OCI-LY1 (cell line): ENCODE measurements around the gene AP4E1.

Experiments
- H2AFZ ChIP-seq: fragments of 200-600 bp; sonication (generic), shearing (Covaris generic); 2 replicates; pipeline ENCODE4 v1.6.0; 2014; ENCODE audit warnings: antibody characterized with exemption, mild to moderate bottlenecking, low read length
- H3F3A ChIP-seq: fragments of 200-600 bp; sonication (generic), shearing (Covaris generic); 2 replicates; pipeline ENCODE4 v1.6.0; 2014; ENCODE audit warnings: mild to moderate bottlenecking, antibody characterized with exemption, low read length, moderate library complexity; ENCODE audit not compliant: insufficient read depth
- H3K27ac ChIP-seq: fragments of 200-600 bp; sonication (generic); 2 replicates; pipeline ENCODE4 v1.5.1; 2014; ENCODE audit warnings: low read length, mixed run types, mild to moderate bottlenecking, low read depth; ENCODE audit not compliant: poor library complexity, severe bottlenecking
- H3K27me3 ChIP-seq: fragments of 200-600 bp; sonication (generic); 2 replicates; pipeline ENCODE4 v1.6.0; 2014; ENCODE audit warnings: antibody characterized with exemption, mild to moderate bottlenecking, low read length, moderate library complexity; ENCODE audit not compliant: insufficient read depth
- H3K36me3 ChIP-seq: fragments of 200-600 bp; sonication (generic); 2 replicates; pipeline ENCODE4 v1.6.1; 2014; ENCODE audit warnings: mild to moderate bottlenecking, antibody characterized with exemption, low read length, moderate library complexity, mixed read lengths; ENCODE audit not compliant: insufficient read depth
- H3K4me1 ChIP-seq: fragments of 200-600 bp; sonication (generic); 2 replicates; pipeline ENCODE4 v1.5.1; 2014; ENCODE audit warnings: mild to moderate bottlenecking, low read length, moderate library complexity; ENCODE audit not compliant: insufficient read depth, severe bottlenecking
- H3K4me2 ChIP-seq: fragments of 200-600 bp; sonication (generic), shearing (Covaris generic); 2 replicates; pipeline ENCODE4 v1.6.1; 2014; ENCODE audit warnings: low read length
- H3K4me3 ChIP-seq: fragments of 200-600 bp; sonication (generic); 2 replicates; pipeline ENCODE4 v1.5.1; 2014; ENCODE audit warnings: low read length, low read depth, mild to moderate bottlenecking, mixed read lengths; ENCODE audit not compliant: poor library complexity, severe bottlenecking
- H3K79me2 ChIP-seq: fragments of 200-600 bp; shearing (Covaris generic); 2 replicates; pipeline ENCODE4 v1.6.1; 2016; ENCODE audit warnings: mixed run types, low read length, mixed read lengths; ENCODE audit not compliant: insufficient read depth
- H3K9ac ChIP-seq: fragments of 200-600 bp; sonication (generic), shearing (Covaris generic); 2 replicates; pipeline ENCODE4 v1.6.1; 2014; ENCODE audit warnings: mild to moderate bottlenecking, low read length, mixed read lengths
- H3K9me2 ChIP-seq: fragments of 200-600 bp; sonication (generic), shearing (Covaris generic); 2 replicates; pipeline ENCODE4 v1.6.1; 2014; ENCODE audit warnings: low read depth, mild to moderate bottlenecking, low read length, mixed read lengths
- H3K9me3 ChIP-seq: fragments of 200-600 bp; shearing (Covaris generic); 2 replicates; pipeline ENCODE4 v1.6.1; 2014; ENCODE audit warnings: low read length, mixed read lengths
- H4K20me1 ChIP-seq: fragments of 200-600 bp; sonication (generic), shearing (Covaris generic); 2 replicates; pipeline ENCODE4 v1.6.0; 2016; ENCODE audit warnings: mild to moderate bottlenecking, low read length; ENCODE audit not compliant: insufficient read depth
- CTCF ChIP-seq: fragments of 200-600 bp; sonication (generic), shearing (Covaris generic); IDR thresholded peaks from 2 replicates; pipeline ENCODE4 v1.5.1; 2017; ENCODE audit warnings: mild to moderate bottlenecking, antibody characterized with exemption, low read length, moderate library complexity, mixed read lengths
- EZH2 ChIP-seq: fragments of 200-600 bp; sonication (generic), shearing (Covaris generic); IDR thresholded peaks from 2 replicates; pipeline ENCODE4 v1.8.0; 2017; ENCODE audit warnings: borderline replicate concordance, mixed run types, mild to moderate bottlenecking, antibody characterized with exemption, low read length, moderate library complexity, mixed read lengths

AP4E1 gene

GRCh38 chr15:50979041-50979440 lies 70.6 kb downstream of the AP4E1 start:
- Histone ChIP-seq H3K4me3 (no peak overlapping the region), H3K79me2 (no peaks in the 10 kb centered on the region), H3K9me3 (no peaks in the 10 kb centered on the region), H4K20me1 (no peaks in the 10 kb centered on the region), H3K27me3 (no peaks in the 10 kb centered on the region), H3K4me1 (no peaks in the 10 kb centered on the region), H3K36me3 (peaks cover 36% of the 10 kb centered on the region), H3K27ac (no peak overlapping the region), H3K9me2 (no peaks in the 10 kb centered on the region), H2AFZ (no peak overlapping the region), H3K4me2 (no peak overlapping the region), H3F3A (no peaks in the 10 kb centered on the region; the same call in 1 of the 2 replicates), H3K9ac (no peak overlapping the region)
- TF ChIP-seq CTCF = no peak
- no peak for TF ChIP-seq EZH2

GRCh38 chr15:50993598-50993997 lies 85.1 kb downstream of the AP4E1 start:
- no peak overlapping the region for H3K4me2 ChIP-seq
- H4K20me1 ChIP-seq = no peaks in the 10 kb centered on the region
- peaks cover 35% of the 10 kb centered on the region for H3K36me3 ChIP-seq
- H3K79me2 ChIP-seq = no peaks in the 10 kb centered on the region
- no peaks in the 10 kb centered on the region for H3F3A ChIP-seq
- no peak overlapping the region for H3K4me3 ChIP-seq
- no peaks in the 10 kb centered on the region for H3K9me3 ChIP-seq
- no peak for TF ChIP-seq EZH2
- TF ChIP-seq CTCF = no peak
- H3K27ac ChIP-seq = no peak overlapping the region
- H3K27me3 ChIP-seq = no peaks in the 10 kb centered on the region
- H3K4me1 ChIP-seq = no peaks in the 10 kb centered on the region
- H2AFZ ChIP-seq = no peak overlapping the region
- no peaks in the 10 kb centered on the region for H3K9me2 ChIP-seq
- H3K9ac ChIP-seq = no peak overlapping the region

GRCh38 chr15:50996641-50997040 lies 88.2 kb downstream of the AP4E1 start:
- no peak overlapping the region for H3K4me2 ChIP-seq
- H2AFZ ChIP-seq = no peak overlapping the region
- H3K9me3 ChIP-seq = no peaks in the 10 kb centered on the region
- H3K9ac ChIP-seq = no peak overlapping the region
- H3K4me3 ChIP-seq = no peak overlapping the region
- H3K27ac ChIP-seq = no peak overlapping the region
- no peaks in the 10 kb centered on the region for H3K4me1 ChIP-seq
- no peaks in the 10 kb centered on the region for H4K20me1 ChIP-seq
- TF ChIP-seq EZH2 (no peak), CTCF (no peak)
- no peaks in the 10 kb centered on the region for H3F3A ChIP-seq
- no peaks in the 10 kb centered on the region for H3K9me2 ChIP-seq
- no peaks in the 10 kb centered on the region for H3K27me3 ChIP-seq
- peaks cover 36% of the 10 kb centered on the region for H3K36me3 ChIP-seq
- H3K79me2 ChIP-seq = no peaks in the 10 kb centered on the region
